Right atrium auricular region (tissue), 2 donors: Measurements from ENCODE around the gene DCHS1. TPM values are rescaled to one million over a fixed set of nuclear protein-coding genes. Genes with fewer than 3 reads are reported as not detected.
"Not testable (repeated sequence)": the region's sequence is repeated elsewhere in the genome, so short reads cannot be mapped to it uniquely, and the experiment has no call there.

ENCODE experiments used
- DNase-seq: peaks from one replicate; pipeline ENCODE4 v3.0.0-alpha.2; 2019; ENCODE audit warnings: low spot score
- H3K27ac ChIP-seq, 2 donors: fragments of 200-600 bp; sonication (generic); 1 replicate in 1 of 2; 2 replicates in 1 of 2; pipeline ENCODE4 v1.5.1; 2016 to 2019
- H3K27me3 ChIP-seq, 2 donors: fragments of 200-600 bp; sonication (generic); one replicate each; pipeline versions ENCODE4 v1.5.1 to v1.6.0; 2017 to 2019
- H3K36me3 ChIP-seq: fragments of 200-600 bp; sonication (generic); one replicate; pipeline ENCODE4 v1.5.1; 2016
- H3K4me1 ChIP-seq, 2 donors: fragments of 200-600 bp; sonication (generic); one replicate each; pipeline versions ENCODE4 v1.5.1 to v1.6.0; 2017 to 2019
- H3K4me3 ChIP-seq, 2 donors: fragments of 200-600 bp; sonication (generic); 1 replicate in 1 of 2; 2 replicates in 1 of 2; pipeline ENCODE4 v1.5.1; 2017 to 2019; ENCODE audit warnings: mild to moderate bottlenecking in 1 of 2, moderate library complexity in 1 of 2
- H3K9me3 ChIP-seq, 2 donors: fragments of 200-600 bp; sonication (generic); one replicate each; pipeline ENCODE4 v1.5.1; 2019
- total RNA-seq, 2 donors: library from RNA; depleted of rRNA; stranded (reverse); fragments of >200 nt; gene quantifications; one replicate each; pipeline ENCODE4 v1.1.0, GENCODE V29; 2016
- TF ChIP-seq, protein P1 (sequence below), 2 donors: fragments of 200-600 bp; sonication (generic); IDR thresholded peaks; one replicate each; pipeline ENCODE4 v1.5.1; 2019; ENCODE audit warnings: antibody characterized with exemption in 2 of 2

DCHS1 gene, protein sequence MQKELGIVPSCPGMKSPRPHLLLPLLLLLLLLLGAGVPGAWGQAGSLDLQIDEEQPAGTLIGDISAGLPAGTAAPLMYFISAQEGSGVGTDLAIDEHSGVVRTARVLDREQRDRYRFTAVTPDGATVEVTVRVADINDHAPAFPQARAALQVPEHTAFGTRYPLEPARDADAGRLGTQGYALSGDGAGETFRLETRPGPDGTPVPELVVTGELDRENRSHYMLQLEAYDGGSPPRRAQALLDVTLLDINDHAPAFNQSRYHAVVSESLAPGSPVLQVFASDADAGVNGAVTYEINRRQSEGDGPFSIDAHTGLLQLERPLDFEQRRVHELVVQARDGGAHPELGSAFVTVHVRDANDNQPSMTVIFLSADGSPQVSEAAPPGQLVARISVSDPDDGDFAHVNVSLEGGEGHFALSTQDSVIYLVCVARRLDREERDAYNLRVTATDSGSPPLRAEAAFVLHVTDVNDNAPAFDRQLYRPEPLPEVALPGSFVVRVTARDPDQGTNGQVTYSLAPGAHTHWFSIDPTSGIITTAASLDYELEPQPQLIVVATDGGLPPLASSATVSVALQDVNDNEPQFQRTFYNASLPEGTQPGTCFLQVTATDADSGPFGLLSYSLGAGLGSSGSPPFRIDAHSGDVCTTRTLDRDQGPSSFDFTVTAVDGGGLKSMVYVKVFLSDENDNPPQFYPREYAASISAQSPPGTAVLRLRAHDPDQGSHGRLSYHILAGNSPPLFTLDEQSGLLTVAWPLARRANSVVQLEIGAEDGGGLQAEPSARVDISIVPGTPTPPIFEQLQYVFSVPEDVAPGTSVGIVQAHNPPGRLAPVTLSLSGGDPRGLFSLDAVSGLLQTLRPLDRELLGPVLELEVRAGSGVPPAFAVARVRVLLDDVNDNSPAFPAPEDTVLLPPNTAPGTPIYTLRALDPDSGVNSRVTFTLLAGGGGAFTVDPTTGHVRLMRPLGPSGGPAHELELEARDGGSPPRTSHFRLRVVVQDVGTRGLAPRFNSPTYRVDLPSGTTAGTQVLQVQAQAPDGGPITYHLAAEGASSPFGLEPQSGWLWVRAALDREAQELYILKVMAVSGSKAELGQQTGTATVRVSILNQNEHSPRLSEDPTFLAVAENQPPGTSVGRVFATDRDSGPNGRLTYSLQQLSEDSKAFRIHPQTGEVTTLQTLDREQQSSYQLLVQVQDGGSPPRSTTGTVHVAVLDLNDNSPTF (N-terminal part only)
- 10 to 100 TPM in 1 of 2 donors, 1 to 10 TPM in 1; 9.3 to 23.0 TPM for total RNA-seq

- peaks cover 0 to 20% of the 10 kb centered on the region in 2 donors for H3K4me1 ChIP-seq
- peak within 1 kb of the TSS; percentile 72 to 79 for H3K27ac ChIP-seq
- TF ChIP-seq, protein P1, sequence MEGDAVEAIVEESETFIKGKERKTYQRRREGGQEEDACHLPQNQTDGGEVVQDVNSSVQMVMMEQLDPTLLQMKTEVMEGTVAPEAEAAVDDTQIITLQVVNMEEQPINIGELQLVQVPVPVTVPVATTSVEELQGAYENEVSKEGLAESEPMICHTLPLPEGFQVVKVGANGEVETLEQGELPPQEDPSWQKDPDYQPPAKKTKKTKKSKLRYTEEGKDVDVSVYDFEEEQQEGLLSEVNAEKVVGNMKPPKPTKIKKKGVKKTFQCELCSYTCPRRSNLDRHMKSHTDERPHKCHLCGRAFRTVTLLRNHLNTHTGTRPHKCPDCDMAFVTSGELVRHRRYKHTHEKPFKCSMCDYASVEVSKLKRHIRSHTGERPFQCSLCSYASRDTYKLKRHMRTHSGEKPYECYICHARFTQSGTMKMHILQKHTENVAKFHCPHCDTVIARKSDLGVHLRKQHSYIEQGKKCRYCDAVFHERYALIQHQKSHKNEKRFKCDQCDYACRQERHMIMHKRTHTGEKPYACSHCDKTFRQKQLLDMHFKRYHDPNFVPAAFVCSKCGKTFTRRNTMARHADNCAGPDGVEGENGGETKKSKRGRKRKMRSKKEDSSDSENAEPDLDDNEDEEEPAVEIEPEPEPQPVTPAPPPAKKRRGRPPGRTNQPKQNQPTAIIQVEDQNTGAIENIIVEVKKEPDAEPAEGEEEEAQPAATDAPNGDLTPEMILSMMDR (IDR thresholded peaks at IDR 0.05): no peak
- H3K4me3 ChIP-seq: peak within 1 kb of the TSS; percentile 45 to 55
- no peak for DNase-seq
- no peaks in the 10 kb centered on the region for H3K9me3 ChIP-seq
- no peaks in the 10 kb centered on the region for H3K27me3 ChIP-seq
- H3K36me3 ChIP-seq: no peaks in the 10 kb centered on the region
These were observed at the start of gene DCHS1 for GRCh38 chr11:6655790-6656583. DCHS1 (minus strand) TSS chr11:6655809; CDS start chr11:6641613, 14,196 bp downstream.

- no peak overlapping the region for H3K27ac ChIP-seq
- TF ChIP-seq, protein P1 (IDR thresholded peaks at IDR 0.05): peak; percentile 43 to 73
These were observed 47.8 kb upstream of the DCHS1 start for GRCh38 chr11:6703247-6704063.

GRCh38 chr11:6701955-6702354 lies 46.3 kb upstream of the DCHS1 start:
- H3K27me3 ChIP-seq, H3K27ac ChIP-seq, H3K4me3 ChIP-seq, DNase-seq, H3K9me3 ChIP-seq, H3K36me3 ChIP-seq: not testable (repeated sequence)
- H3K4me1 ChIP-seq: peaks cover 0 to 16% of the 10 kb centered on the region in 2 donors

More at GRCh38 chr11:6703247-6704063, 47.8 kb upstream of the DCHS1 start:
- no peaks in the 10 kb centered on the region for H3K9me3 ChIP-seq
- no peaks in the 10 kb centered on the region for H3K27me3 ChIP-seq
- H3K4me1 ChIP-seq: peaks cover 0 to 16% of the 10 kb centered on the region in 2 donors
- H3K4me3 ChIP-seq: no peak overlapping the region
- H3K36me3 ChIP-seq: no peaks in the 10 kb centered on the region
- DNase-seq: peak; percentile 66

GRCh38 chr11:6695377-6695776 lies 39.8 kb upstream of the DCHS1 start:
- Histone ChIP-seq H3K4me3 (no peak overlapping the region), H3K4me1 (peaks cover 0 to 20% of the 10 kb centered on the region in 2 donors), H3K36me3 (no peaks in the 10 kb centered on the region), H3K27ac (peak overlapping the region; percentile 71), H3K27me3 (no peaks in the 10 kb centered on the region), H3K9me3 (no peaks in the 10 kb centered on the region)
- TF ChIP-seq, protein P1 (IDR thresholded peaks at IDR 0.05): no peak
- no peak for DNase-seq

DNA sequence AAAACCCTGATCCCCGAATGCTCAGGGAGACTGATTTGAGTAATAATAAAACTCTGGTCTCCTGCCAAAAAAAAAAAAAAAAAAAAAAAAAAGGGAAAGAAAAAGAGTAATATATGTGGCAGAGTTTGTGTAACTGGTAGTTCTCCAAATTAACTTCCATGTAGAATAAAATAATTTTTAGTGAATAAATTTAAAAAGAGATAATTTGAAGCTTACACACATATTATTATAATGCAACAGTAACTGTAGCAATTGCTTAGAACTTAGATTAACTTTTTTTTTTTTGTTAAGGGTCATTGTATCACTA lies 38.6 kb upstream of the DCHS1 start:
- Histone ChIP-seq H3K4me1 (peaks cover 0 to 20% of the 10 kb centered on the region in 2 donors), H3K27me3 (no peaks in the 10 kb centered on the region), H3K27ac (peak overlapping the region; percentile 71), H3K4me3 (no peak overlapping the region), H3K9me3 (no peaks in the 10 kb centered on the region), H3K36me3 (no peaks in the 10 kb centered on the region)
- DNase-seq: no peak
- TF ChIP-seq, protein P1 (IDR thresholded peaks at IDR 0.05): no peak
